DMS79 treated with DMSO at 0.1 percent for 48 hours (cell line): ENCODE results near the gene MLC1.

Source experiments
- DNase-seq: peaks from one replicate; lab custom pipeline; 2025; lab: John Stamatoyannopoulos, UW

The MLC1 gene

DNA sequence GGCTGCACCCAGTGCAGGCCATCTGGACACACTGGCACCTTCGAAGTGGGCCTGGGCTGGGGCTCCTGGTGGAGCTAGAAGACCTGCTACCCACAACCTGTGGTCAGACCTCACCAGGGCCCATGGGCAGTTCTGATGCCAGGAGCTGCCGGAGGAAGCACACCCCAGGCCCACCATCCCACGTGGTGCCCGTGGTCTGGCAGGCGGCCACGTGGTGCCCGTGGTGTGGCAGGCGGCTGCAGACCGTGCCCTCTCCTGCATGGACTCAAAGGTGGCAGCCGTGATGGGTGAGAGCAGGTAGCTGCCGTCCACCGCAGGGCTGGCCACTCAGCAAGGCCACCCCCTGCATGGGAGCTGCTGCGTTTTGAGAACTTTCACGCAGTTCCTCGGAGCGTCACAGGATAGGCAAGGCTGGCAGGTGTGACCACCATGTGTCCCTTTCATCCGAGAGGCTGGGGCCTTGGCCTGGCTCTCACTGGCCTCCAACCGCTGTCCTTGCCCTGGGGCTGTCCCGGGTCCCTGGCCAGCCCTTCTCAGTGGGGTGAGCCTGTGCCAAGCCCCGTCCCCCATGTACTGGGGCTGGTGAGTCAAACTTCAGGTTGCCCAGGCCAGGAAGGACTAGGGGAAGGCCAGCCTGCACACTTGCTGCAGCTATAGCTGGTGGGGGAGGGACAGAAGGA lies 68.8 kb downstream of the MLC1 start:
- DNase-seq, result no peak

DNA sequence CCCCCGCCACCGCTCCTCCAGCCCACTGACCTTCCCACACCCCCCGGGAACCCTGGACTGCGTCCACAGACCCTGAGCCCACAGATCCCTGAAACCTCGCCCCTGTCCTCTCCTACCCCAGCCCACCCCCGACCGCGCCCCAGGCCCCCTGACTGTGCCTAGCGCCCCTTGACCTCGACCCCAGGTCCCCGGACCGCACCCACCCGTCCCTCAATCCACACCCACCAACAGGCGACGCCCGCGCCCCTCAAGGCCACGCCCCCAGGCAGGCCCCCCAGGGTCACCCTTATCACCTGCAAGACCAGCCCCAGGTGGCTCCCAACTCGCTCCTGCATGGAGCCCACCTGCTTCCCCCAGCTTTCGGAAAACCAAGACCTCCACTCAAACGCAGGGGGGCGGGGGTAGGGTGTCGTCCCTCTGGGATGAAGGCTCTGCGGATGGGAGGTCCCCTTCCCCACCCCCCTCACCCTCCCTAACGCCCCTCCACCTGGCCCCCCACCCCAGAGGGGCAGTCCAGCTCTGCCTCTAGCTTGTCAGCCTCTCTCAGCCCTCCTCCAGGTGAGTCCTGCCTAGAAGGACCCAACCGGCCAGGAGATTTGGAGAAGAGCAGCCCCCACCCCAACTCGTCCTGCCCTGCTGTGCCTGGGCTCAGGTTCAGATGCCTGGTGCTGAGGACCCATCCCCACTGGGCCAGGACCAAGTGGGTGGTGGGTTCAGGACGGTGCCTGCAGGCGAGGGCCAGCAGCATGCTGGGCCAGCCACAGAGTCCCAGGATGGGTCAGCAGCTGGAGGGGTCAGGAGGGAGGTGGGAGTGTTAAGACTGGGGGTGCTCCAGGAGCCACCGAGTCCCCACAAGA lies 69.5 kb downstream of the MLC1 start:
- DNase-seq, result no peak

DNA sequence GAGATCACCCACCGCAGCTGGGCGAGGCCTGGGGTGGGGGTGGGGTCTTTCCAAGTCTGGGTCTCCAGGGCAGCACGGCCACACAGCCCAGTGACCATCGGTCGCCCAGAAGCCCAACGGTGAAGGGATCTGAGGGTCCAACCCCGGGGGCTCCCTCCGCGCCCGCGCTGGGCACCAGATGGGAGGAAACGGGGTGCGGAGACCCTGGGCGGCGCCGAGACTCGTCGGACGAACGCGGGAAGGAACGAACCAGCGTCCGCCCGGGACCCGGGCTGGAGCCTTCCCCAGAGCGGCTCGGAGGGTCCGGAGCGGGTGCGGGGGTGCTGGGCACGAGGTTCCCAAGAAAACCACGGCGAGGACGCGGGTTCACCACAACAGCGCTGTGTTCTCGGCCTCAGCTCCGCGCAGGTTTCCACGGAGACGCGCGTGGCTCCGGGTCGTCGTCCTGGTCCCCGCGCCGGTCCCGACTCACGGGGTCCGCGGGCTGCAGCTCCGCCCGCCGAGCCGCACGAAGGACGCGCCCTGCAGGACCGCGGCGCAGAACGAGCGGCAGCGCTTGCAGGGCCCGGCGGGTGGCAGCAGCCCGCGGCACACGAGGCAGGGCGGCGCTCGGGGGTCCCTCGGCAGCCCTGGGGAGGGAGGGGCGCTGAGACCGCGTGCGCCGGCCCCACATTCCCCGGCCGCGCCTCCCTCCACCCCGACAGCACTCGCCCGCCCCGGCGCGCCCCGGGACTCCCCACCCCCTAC lies 70.4 kb downstream of the MLC1 start:
- DNase-seq, result no peak

DNA sequence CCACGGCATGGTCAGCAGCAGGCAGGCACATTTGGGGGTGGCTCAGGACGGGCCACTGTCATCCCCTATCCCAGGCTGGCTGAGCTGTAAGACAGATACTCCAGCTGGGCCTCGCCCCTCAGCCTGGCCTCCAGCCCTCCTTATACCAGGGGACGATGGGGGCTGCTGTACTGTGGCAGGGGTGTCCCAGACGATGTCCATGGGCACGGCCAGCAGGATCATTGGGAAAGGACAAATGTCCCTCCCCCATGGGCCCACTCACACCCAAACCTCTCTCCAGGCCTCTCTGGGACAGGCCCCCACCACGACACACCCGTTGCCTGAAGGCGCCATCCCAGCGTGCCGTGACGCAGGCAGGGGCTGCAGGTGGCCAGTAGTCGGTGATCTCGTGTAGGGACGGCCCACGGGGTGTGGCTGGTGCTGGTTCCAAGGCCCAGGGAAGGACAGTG lies 71.1 kb downstream of the MLC1 start:
- no peak for DNase-seq

DNA sequence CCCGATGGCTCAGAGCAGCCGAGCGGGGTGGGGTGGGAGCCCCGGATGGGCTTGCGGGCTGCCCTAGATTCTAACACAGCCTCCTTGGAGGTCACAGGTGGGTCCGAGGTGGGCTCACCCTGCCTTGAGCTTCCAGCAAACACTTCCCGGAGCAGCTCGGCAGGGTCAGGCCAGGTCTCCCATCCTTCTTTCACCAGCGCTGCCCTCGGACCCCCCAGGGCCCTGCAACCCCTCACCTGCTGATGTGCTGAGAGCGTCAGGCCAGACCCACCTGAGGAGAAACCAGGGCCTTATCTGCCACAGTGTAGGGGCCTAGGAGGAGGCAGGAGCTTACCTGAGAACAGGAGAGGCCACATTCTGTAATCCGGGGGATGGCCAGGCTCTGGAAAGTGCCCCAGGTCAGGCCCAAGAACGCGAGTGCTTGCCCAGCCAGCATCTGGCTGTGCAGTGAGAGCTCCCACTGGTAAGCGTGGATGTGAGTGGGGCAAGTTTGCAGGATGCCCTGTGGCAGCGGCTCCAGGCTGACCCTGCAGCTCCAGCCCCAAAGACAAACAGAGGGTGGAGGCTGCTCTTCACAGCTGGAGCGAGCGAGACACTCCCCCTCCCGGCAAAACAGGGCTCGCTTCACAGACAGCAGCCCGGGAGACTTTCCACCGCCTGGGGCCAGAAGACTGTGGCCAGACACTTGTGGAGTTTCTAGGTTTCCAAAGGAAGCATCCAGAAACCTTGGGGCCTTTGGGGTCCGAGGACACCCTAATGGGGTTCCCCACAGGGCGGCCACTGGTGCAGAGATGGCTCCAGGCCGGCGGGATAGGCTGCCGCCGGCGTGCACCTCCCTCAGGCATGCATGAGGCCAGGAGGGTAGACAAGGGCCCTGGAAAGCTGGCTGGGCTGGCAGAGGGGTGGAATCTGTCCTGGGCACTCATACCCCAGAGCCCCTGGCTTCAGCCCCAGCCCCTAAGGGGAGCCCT lies 72.7 kb downstream of the MLC1 start, which contains the start of gene IL17REL:
Gene IL17REL (minus strand): TSS at position 555 of the 971 bp plus-strand sequence. CDS start 119 bp downstream, at position 436.
- no peak for DNase-seq

DNA sequence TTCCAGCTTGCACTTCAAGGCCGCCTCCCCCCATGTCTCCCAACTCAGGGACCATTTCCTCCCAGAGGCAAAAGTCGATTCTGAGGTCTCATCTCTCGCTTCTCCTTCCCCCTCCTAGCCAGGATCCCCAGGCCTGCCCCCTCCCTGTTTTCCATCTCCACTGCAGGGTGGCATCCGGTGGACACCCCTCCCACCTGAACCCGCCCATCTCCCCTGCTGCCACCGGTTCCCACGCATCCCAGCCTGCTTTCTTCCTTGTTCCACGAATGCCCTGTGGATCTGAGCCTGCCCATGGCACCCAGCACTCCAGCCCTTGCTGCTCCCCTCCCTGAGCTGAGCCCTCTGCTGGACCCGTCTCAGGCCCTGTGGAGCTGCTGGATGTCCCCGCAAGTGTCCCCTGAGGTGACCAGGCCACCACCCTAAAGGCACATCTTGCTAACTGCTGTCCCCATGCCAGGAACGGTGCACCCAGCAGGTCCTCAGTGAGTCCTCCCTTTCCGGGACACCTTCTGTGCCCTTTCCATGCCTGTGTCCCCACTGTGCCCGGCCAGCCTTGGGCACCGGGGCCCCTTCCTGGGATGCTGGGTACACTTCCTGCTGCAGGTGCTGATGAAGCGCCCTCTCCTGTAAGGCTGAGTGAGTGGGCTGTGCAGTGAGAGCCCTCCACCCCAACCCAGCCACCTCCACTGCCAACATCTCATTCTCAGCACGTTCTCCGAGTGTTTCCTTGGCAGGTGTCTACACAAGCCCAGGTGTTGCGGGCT lies 73.6 kb downstream of the MLC1 start:
- DNase-seq, result peak; percentile 45

DNA sequence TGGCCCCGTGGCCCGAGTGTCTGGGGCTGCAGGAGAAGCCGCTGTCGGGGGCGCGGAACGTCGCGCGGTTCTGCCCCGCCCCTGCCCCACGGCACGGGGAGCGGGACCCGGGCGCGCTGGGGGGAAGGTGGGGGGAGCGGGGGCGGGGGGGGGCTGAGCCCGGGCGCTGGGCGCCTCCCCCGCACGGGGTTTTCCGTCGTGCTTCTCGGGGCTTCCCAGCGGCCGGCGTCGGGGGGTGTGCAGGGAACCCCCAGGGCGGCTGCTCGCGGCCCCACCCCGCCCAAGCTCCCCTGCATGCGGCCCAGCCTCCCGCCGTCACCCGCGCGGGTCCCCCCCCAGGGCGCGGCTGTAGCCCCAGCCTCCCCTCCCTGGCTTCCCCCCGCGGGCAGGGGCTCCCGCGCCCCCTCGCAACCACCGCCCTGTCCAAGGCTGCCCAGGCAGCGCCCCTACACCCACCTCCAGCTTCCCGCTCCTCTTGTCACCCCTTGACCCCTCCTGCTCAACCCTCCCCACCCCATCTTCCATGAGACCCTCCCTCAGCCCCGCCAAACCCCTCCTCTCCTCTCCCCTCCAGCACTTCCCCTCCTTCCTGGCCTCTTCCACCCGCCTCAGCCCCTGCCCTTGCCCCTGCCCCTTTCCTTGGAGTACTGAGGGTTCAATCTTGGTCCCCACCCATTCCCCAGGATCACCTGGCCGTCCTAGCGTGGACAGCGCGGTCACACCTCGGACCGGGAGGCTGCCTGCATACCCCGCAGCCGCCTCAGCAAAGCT lies 74.4 kb downstream of the MLC1 start:
- DNase-seq, result no peak

DNA sequence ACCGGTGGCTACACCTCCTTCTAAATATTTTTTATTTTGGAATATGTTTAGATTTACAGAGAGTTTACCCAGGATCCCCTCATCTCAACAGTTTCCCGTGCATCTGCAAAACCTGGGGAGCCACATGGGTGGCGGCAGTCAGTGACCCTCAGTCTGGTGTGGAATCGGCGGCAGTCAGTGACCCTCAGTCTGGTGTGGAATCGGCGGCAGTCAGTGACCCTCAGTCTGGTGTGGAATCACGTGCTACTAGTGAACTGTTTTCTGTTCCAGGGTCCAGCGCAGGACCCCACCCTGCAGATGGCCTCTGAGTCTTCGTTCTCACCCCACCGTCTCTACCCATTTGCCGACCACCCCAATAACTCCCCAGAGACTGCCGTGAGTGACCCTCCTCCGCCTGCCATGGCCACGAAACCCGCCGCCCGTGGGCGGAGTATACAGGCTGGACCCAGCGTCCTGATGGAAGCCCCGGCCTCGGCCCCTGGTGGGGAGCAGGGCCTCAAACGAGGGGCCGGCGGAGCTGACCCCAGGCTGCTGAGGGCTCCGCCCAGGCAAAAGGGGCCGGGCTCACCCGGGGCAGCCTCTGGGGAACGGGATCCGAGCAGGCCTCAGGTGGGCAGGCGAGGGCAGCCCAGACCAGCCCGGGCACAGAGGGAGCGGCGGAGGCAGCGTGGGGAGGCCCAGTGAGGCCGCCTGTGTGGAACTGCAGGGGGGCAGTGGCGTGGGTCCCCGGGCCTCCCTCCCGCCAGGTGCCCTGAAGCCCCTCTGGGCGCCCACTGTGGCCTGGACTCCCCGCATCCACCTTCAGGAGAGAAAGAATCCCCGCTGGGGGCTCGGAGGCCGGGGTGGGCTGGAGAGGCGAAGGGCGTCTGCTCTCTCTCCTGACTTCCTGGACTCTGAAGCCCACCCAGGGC lies 75.2 kb downstream of the MLC1 start:
- no peak for DNase-seq
